ENCODE results near the gene TNFRSF6B. TPM values are rescaled to one million over a fixed set of nuclear protein-coding genes. Genes with fewer than 3 reads are reported as not detected.

TNFRSF6B gene
- polyA plus RNA-seq, 1 of the 3 experiments (the other 2 are of a cell fraction): 9.4 TPM

DNA sequence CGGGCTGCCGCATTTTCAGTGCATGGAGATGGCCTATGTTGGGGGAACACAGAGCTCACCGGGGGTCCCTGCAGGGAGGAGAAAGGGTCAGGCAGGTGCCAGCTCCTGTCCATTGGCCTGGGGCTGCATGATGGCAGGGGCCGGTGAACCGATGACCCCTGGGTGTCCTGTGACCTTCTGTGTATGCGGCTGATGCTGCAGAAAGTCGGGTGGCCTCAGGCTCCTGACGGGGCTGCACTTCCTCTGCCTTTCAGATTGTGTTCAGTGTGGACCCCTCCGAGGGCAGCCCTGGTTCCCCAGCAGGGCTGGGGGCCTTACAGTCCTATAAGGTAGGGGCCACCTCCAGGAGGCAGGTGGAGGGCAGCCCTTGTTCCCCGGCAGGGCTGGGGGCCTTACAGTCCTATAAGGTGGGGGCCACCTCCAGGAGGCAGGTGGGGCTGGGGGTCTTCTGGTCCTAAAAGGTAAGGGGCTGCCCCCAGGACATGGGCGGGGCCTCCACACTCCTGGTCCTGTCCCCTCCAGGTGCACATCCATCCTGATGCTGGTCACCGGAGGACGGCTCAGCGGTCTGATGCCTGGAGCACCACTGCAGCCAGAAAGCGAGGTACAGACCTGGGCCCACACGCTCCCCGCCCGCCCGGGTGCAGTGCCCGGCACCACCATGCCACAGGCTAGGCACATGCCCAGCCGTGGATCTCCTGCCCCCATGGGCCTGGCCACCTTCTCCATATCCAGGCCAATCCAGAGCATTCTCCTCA is 11.0 kb upstream of the TNFRSF6B start:
- no peak for DNase-seq
- no peak overlapping the region for H3K4me2 ChIP-seq
- TF ChIP-seq, protein P1, sequence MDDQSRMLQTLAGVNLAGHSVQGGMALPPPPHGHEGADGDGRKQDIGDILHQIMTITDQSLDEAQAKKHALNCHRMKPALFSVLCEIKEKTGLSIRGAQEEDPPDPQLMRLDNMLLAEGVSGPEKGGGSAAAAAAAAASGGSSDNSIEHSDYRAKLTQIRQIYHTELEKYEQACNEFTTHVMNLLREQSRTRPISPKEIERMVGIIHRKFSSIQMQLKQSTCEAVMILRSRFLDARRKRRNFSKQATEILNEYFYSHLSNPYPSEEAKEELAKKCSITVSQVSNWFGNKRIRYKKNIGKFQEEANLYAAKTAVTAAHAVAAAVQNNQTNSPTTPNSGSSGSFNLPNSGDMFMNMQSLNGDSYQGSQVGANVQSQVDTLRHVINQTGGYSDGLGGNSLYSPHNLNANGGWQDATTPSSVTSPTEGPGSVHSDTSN (IDR thresholded peaks at IDR 0.05): no peak
- TF ChIP-seq TEAD4 (IDR thresholded peaks at IDR 0.05; ENCODE audit: borderline replicate concordance, insufficient read depth): no peak
- TF ChIP-seq GABPA (IDR thresholded peaks at IDR 0.05; ENCODE audit: low read depth): no peak
- TF ChIP-seq FOSL2 (IDR thresholded peaks at IDR 0.05; ENCODE audit: borderline replicate concordance, low read depth): no peak
- TF ChIP-seq, protein P2, sequence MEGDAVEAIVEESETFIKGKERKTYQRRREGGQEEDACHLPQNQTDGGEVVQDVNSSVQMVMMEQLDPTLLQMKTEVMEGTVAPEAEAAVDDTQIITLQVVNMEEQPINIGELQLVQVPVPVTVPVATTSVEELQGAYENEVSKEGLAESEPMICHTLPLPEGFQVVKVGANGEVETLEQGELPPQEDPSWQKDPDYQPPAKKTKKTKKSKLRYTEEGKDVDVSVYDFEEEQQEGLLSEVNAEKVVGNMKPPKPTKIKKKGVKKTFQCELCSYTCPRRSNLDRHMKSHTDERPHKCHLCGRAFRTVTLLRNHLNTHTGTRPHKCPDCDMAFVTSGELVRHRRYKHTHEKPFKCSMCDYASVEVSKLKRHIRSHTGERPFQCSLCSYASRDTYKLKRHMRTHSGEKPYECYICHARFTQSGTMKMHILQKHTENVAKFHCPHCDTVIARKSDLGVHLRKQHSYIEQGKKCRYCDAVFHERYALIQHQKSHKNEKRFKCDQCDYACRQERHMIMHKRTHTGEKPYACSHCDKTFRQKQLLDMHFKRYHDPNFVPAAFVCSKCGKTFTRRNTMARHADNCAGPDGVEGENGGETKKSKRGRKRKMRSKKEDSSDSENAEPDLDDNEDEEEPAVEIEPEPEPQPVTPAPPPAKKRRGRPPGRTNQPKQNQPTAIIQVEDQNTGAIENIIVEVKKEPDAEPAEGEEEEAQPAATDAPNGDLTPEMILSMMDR (IDR thresholded peaks at IDR 0.05): no peak
- TF ChIP-seq CHD2 (IDR thresholded peaks at IDR 0.05; ENCODE audit: low read length, partially characterized antibody): no peak
- TF ChIP-seq SIN3A (IDR thresholded peaks at IDR 0.05; ENCODE audit: borderline replicate concordance, low read depth, low read length): no peak
- no peak for TF ChIP-seq RCOR1 (IDR thresholded peaks at IDR 0.05; ENCODE audit: low read length)
- TF ChIP-seq EZH2phosphoT487 (IDR thresholded peaks at IDR 0.05; ENCODE audit: borderline replicate concordance, low read depth): no peak
- TF ChIP-seq, protein P3, sequence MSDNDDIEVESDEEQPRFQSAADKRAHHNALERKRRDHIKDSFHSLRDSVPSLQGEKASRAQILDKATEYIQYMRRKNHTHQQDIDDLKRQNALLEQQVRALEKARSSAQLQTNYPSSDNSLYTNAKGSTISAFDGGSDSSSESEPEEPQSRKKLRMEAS (IDR thresholded peaks at IDR 0.05; ENCODE audit: low read depth): no peak
- no peak for TF ChIP-seq MEF2A (IDR thresholded peaks at IDR 0.05; ENCODE audit: borderline replicate concordance, low read depth)
- no peak for TF ChIP-seq RFX5 (IDR thresholded peaks at IDR 0.05; ENCODE audit: low read length)
- no peak for TF ChIP-seq NFIC (IDR thresholded peaks at IDR 0.05; ENCODE audit: borderline replicate concordance)
- TF ChIP-seq, protein P4, sequence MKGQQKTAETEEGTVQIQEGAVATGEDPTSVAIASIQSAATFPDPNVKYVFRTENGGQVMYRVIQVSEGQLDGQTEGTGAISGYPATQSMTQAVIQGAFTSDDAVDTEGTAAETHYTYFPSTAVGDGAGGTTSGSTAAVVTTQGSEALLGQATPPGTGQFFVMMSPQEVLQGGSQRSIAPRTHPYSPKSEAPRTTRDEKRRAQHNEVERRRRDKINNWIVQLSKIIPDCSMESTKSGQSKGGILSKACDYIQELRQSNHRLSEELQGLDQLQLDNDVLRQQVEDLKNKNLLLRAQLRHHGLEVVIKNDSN (IDR thresholded peaks at IDR 0.05; ENCODE audit: borderline replicate concordance, low read depth): no peak
- TF ChIP-seq FOXM1 (IDR thresholded peaks at IDR 0.05; ENCODE audit: low read depth): no peak
- TF ChIP-seq, protein P5, sequence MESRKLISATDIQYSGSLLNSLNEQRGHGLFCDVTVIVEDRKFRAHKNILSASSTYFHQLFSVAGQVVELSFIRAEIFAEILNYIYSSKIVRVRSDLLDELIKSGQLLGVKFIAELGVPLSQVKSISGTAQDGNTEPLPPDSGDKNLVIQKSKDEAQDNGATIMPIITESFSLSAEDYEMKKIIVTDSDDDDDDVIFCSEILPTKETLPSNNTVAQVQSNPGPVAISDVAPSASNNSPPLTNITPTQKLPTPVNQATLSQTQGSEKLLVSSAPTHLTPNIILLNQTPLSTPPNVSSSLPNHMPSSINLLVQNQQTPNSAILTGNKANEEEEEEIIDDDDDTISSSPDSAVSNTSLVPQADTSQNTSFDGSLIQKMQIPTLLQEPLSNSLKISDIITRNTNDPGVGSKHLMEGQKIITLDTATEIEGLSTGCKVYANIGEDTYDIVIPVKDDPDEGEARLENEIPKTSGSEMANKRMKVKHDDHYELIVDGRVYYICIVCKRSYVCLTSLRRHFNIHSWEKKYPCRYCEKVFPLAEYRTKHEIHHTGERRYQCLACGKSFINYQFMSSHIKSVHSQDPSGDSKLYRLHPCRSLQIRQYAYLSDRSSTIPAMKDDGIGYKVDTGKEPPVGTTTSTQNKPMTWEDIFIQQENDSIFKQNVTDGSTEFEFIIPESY (IDR thresholded peaks at IDR 0.05; ENCODE audit: borderline replicate concordance, low read depth): no peak
- H3F3A ChIP-seq (replicated peaks; ENCODE audit: insufficient read depth): peaks cover 12% of the 10 kb centered on the region
- H2AFZ ChIP-seq (ENCODE audit: low read depth): no peak overlapping the region
- H3K4me3 ChIP-seq (ENCODE audit: low read depth in 2 of 2, low read length in 1 of 2): no peak overlapping the region
- CTCF ChIA-PET: interaction anchor here (1.5 kb wide), 1 partner anchor 12 kb away, joined by 3 read pairs; no protein-coding TSS in a partner anchor
- no peaks in the 10 kb centered on the region for H3K9me2 ChIP-seq
- H3K9me3 ChIP-seq: no peaks in the 10 kb centered on the region
- peaks cover 0 to 6% of the 10 kb centered on the region in 2 experiments for H3K36me3 ChIP-seq (replicated peaks in 1 of 2; ENCODE audit: control insufficient read depth in 1 of 2, insufficient read depth in 2 of 2, low read length in 1 of 2)
- peaks cover 0 to 16% of the 10 kb centered on the region in 2 experiments; a peak in 3 of 4 replicates for H3K4me1 ChIP-seq (ENCODE audit: control insufficient read depth in 1 of 2, insufficient read depth in 2 of 2, low read depth in 1 of 2, low read length in 1 of 2)
- POLR2A ChIA-PET: no interaction called here
- H3K79me2 ChIP-seq (ENCODE audit: insufficient read depth): no peaks in the 10 kb centered on the region
- no peaks in the 10 kb centered on the region for H4K20me1 ChIP-seq (ENCODE audit: insufficient read depth)
- H3K27me3 ChIP-seq (ENCODE audit: insufficient read depth): no peaks in the 10 kb centered on the region
- H3K27ac ChIP-seq (ENCODE audit: low read depth in 2 of 2, low read length in 1 of 2): no peak overlapping the region
- WGBS (ENCODE audit: low lambda C conversion rate): 85% methylated on average over 9 of the region's 21 CpGs
- no peak overlapping the region for H3K9ac ChIP-seq

Measured in SK-N-SH (cell line).